Heart left ventricle (tissue), 13 donors: Measurements from ENCODE around the gene OR2A25.

Source experiments
- POLR2A ChIP-seq, 2 donors: fragments of 450-650 bp; IDR thresholded peaks; one replicate each; pipeline ENCODE4 v1.6.1; 2017; ENCODE audit warnings: antibody characterized with exemption in 2 of 2, mild to moderate bottlenecking in 2 of 2, moderate library complexity in 2 of 2
- TF ChIP-seq, protein P1 (sequence below), 12 donors: fragments of 200-600 bp; sonication (generic) in 4 of 12; IDR thresholded peaks; one replicate each; pipeline versions ENCODE4 v1.5.0 to v1.8.0; 2018 to 2022; ENCODE audit warnings: antibody characterized with exemption in 12 of 12, mild to moderate bottlenecking in 5 of 12
- donor health status: ischemic (EF 13 %, LVEDD 7.1; RV severe dilation, severe dysfunction).
- donor health status: DM: no; HTN: yes; CAD: no.
- donor health status: DM: no; HTN: no; CAD: no.
- donor health status: ischemic (EF 25% LVEDD 6.9; RV normal size, moderate dysfunction).
- donor health status: ischemic (EF 25% LVEDD 5.7; RV mildly dilated, moderate dysfunction).
- donor health status: ischemic (EF 35%, LVEDD 5.7; RV mildly dilated, moderate dysfunction).
- donor health status: nonischemic (EF 11% LVEDD 7.7; RV severe dilation, severe dysfunction).
- donor health status: DM: yes; HTN: yes; CAD: no.
- donor health status: PGD.
- donor health status: ischemic (EF 29% LVEDD 5.4; RV normal size, mild dysfunction).
- donor health status: nonischemic (EF 23%, LVEDD 6.1; RV moderate dilation, normal function).

GRCh38 chr7:144057954-144058353 is 11.7 kb upstream of the OR2A25 start:
- no peak for TF ChIP-seq POLR2A (IDR thresholded peaks at IDR 0.05)
- TF ChIP-seq, protein P1, sequence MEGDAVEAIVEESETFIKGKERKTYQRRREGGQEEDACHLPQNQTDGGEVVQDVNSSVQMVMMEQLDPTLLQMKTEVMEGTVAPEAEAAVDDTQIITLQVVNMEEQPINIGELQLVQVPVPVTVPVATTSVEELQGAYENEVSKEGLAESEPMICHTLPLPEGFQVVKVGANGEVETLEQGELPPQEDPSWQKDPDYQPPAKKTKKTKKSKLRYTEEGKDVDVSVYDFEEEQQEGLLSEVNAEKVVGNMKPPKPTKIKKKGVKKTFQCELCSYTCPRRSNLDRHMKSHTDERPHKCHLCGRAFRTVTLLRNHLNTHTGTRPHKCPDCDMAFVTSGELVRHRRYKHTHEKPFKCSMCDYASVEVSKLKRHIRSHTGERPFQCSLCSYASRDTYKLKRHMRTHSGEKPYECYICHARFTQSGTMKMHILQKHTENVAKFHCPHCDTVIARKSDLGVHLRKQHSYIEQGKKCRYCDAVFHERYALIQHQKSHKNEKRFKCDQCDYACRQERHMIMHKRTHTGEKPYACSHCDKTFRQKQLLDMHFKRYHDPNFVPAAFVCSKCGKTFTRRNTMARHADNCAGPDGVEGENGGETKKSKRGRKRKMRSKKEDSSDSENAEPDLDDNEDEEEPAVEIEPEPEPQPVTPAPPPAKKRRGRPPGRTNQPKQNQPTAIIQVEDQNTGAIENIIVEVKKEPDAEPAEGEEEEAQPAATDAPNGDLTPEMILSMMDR (IDR thresholded peaks at IDR 0.05) = no peak
